BJ (cell line): ENCODE data around the gene NPIPA1. TPM values are rescaled to one million over a fixed set of nuclear protein-coding genes. Genes with fewer than 3 reads are reported as not detected.
"Not testable (repeated sequence)": the region's sequence is repeated elsewhere in the genome, so short reads cannot be mapped to it uniquely, and the experiment has no call there.

ENCODE experiments used
- CTCF ChIA-PET: fragments of 350-600 bp; formaldehyde crosslinking; extraction: SDS; loops from one replicate; lab custom pipeline; 2021; ENCODE audit warnings: antibody characterized with exemption, inconsistent platforms; lab: Yijun Ruan, JAX
- POLR2A ChIA-PET: fragments of 300-600 bp; sonication (Branson Sonifier 250); formaldehyde crosslinking; extraction: SDS; loops from one replicate; lab custom pipeline; 2021; ENCODE audit warnings: antibody characterized with exemption; lab: Charles Lee
- DNase-seq: peaks from one replicate; pipeline ENCODE4 v3.0.0-alpha.2; 2011; ENCODE audit warnings: low read depth
- H3K27me3 ChIP-seq: 2 replicates; pipeline ENCODE4 v1.6.0; 2011; ENCODE audit warnings: low read length; ENCODE audit not compliant: control insufficient read depth, insufficient read depth
- H3K36me3 ChIP-seq: 2 replicates; pipeline ENCODE4 v1.5.1; 2011; ENCODE audit warnings: low read length; ENCODE audit not compliant: control insufficient read depth, insufficient read depth
- H3K4me3 ChIP-seq: 2 replicates; pipeline ENCODE4 v1.5.1; 2011; ENCODE audit warnings: low read depth, mild to moderate bottlenecking, control low read depth, low read length
- polyA plus RNA-seq: library from polyadenylated mRNA; depleted of rRNA; stranded (reverse); fragments of >200 nt; gene quantifications from 2 replicates; pipeline ENCODE4 v1.2.3, GENCODE V29; 2011

Gene NPIPA1
- polyA plus RNA-seq, 1 experiment, result 83.3 TPM

GRCh38 chr16:14975418-14976194, 38.4 kb downstream of the NPIPA1 start:
- DNase-seq, H3K27me3 ChIP-seq, CTCF ChIA-PET, H3K36me3 ChIP-seq, POLR2A ChIA-PET: not testable (repeated sequence)
- peak overlapping the region; percentile 98 for H3K4me3 ChIP-seq

GRCh38 chr16:14976971-14977736, 39.9 kb downstream of the NPIPA1 start:
- H3K4me3 ChIP-seq, POLR2A ChIA-PET: not testable (repeated sequence)

GRCh38 chr16:14978281-14978680, 41.0 kb downstream of the NPIPA1 start:
- CTCF ChIA-PET, H3K27me3 ChIP-seq, DNase-seq, H3K36me3 ChIP-seq, H3K4me3 ChIP-seq, POLR2A ChIA-PET: not testable (repeated sequence)

More at GRCh38 chr16:14976971-14977736, 39.9 kb downstream of the NPIPA1 start:
- H3K27me3 ChIP-seq, H3K36me3 ChIP-seq, DNase-seq, CTCF ChIA-PET: not testable (repeated sequence)

GRCh38 chr16:14978908-14979307, 41.7 kb downstream of the NPIPA1 start:
- POLR2A ChIA-PET, H3K36me3 ChIP-seq, H3K27me3 ChIP-seq, H3K4me3 ChIP-seq, CTCF ChIA-PET, DNase-seq: not testable (repeated sequence)

GRCh38 chr16:14981234-14981633, 44.0 kb downstream of the NPIPA1 start:
- CTCF ChIA-PET, H3K36me3 ChIP-seq, H3K4me3 ChIP-seq, DNase-seq, H3K27me3 ChIP-seq, POLR2A ChIA-PET: not testable (repeated sequence)

- POLR2A ChIA-PET, DNase-seq, H3K36me3 ChIP-seq, H3K4me3 ChIP-seq, CTCF ChIA-PET, H3K27me3 ChIP-seq: not testable (repeated sequence)
Measured at GRCh38 chr16:14982521-14982920, 45.3 kb downstream of the NPIPA1 start.

- H3K36me3 ChIP-seq, result peaks cover 14% of the 10 kb centered on the region
- H3K4me3 ChIP-seq, POLR2A ChIA-PET, CTCF ChIA-PET, H3K27me3 ChIP-seq, DNase-seq: not testable (repeated sequence)
Measured at GRCh38 chr16:14988092-14988491, 50.8 kb downstream of the NPIPA1 start.

GRCh38 chr16:14988661-14989191, 51.5 kb downstream of the NPIPA1 start:
- not testable (repeated sequence) for H3K4me3 ChIP-seq, DNase-seq, H3K27me3 ChIP-seq
- ChIA-PET CTCF (interaction anchor here (0.7 kb wide), 1 partner anchor 25 kb away, joined by 4 read pairs; no protein-coding TSS in a partner anchor), POLR2A (interaction anchor here (0.6 kb wide), 1 partner anchor 26 kb away, joined by 9 read pairs; no protein-coding TSS in a partner anchor)
- H3K36me3 ChIP-seq, result peaks cover 14% of the 10 kb centered on the region

GRCh38 chr16:14989291-14990281, 52.3 kb downstream of the NPIPA1 start:
- ChIA-PET POLR2A (interaction anchor here (0.6 kb wide), 1 partner anchor 27 kb away, joined by 9 read pairs; no protein-coding TSS in a partner anchor), CTCF (interaction anchor here (0.7 kb wide), 1 partner anchor 26 kb away, joined by 4 read pairs; no protein-coding TSS in a partner anchor)
- not testable (repeated sequence) for H3K4me3 ChIP-seq, H3K27me3 ChIP-seq, DNase-seq
- peaks cover 14% of the 10 kb centered on the region for H3K36me3 ChIP-seq

- H3K36me3 ChIP-seq, H3K27me3 ChIP-seq, CTCF ChIA-PET, POLR2A ChIA-PET, DNase-seq, H3K4me3 ChIP-seq: not testable (repeated sequence)
Measured at GRCh38 chr16:14993277-14994151, 56.3 kb downstream of the NPIPA1 start.

GRCh38 chr16:14996702-14997101, 59.5 kb downstream of the NPIPA1 start:
- H3K27me3 ChIP-seq, H3K36me3 ChIP-seq, POLR2A ChIA-PET, H3K4me3 ChIP-seq, CTCF ChIA-PET, DNase-seq: not testable (repeated sequence)
